Effector memory CD4-positive, alpha-beta T cell (primary cell): ENCODE measurements around the gene RPS17.

Experiments used
- DNase-seq, 3 donors: peaks; one replicate each; pipeline ENCODE4 v3.0.0-alpha.2; 2020
- H3K27ac ChIP-seq: 2 replicates; pipeline ENCODE4 v1.7.0; 2013; ENCODE audit warnings: mild to moderate bottlenecking, low read length, moderate library complexity; ENCODE audit not compliant: insufficient read depth, poor library complexity, severe bottlenecking
- H3K27me3 ChIP-seq: replicated peaks from 2 replicates; pipeline ENCODE4 v1.7.0; 2013; ENCODE audit warnings: mild to moderate bottlenecking, low read length; ENCODE audit not compliant: insufficient read depth, control insufficient read depth, poor library complexity, severe bottlenecking
- H3K36me3 ChIP-seq: 2 replicates; pipeline ENCODE4 v1.7.0; 2013; ENCODE audit warnings: mild to moderate bottlenecking, low read length, moderate library complexity; ENCODE audit not compliant: control insufficient read depth, insufficient read depth
- H3K4me1 ChIP-seq: 2 replicates; pipeline ENCODE4 v1.7.0; 2013; ENCODE audit warnings: low read length, mild to moderate bottlenecking; ENCODE audit not compliant: control insufficient read depth, insufficient read depth, poor library complexity, severe bottlenecking
- H3K4me3 ChIP-seq: 2 replicates; pipeline ENCODE4 v1.7.0; 2013; ENCODE audit warnings: low read length, low read depth, mild to moderate bottlenecking; ENCODE audit not compliant: insufficient read depth, poor library complexity, severe bottlenecking
- H3K9me3 ChIP-seq: 2 replicates; pipeline ENCODE4 v1.7.0; 2013; ENCODE audit warnings: mild to moderate bottlenecking, low read length, moderate library complexity; ENCODE audit not compliant: control insufficient read depth

Gene RPS17

GRCh38 chr15:82568986-82569385 is 28.7 kb upstream of the RPS17 start:
- H3K36me3 ChIP-seq = no peaks in the 10 kb centered on the region
- DNase-seq = no peak

GRCh38 chr15:82567661-82568060 is 27.4 kb upstream of the RPS17 start:
- H3K27ac ChIP-seq = no peak overlapping the region
- no peaks in the 10 kb centered on the region for H3K9me3 ChIP-seq
- no peak overlapping the region for H3K4me3 ChIP-seq
- no peaks in the 10 kb centered on the region for H3K36me3 ChIP-seq
- DNase-seq = no peak
- H3K27me3 ChIP-seq = no peaks in the 10 kb centered on the region
- no peaks in the 10 kb centered on the region for H3K4me1 ChIP-seq

More at GRCh38 chr15:82568986-82569385, 28.7 kb upstream of the RPS17 start:
- Histone ChIP-seq H3K27ac (no peak overlapping the region), H3K4me1 (no peaks in the 10 kb centered on the region), H3K9me3 (no peaks in the 10 kb centered on the region), H3K27me3 (no peaks in the 10 kb centered on the region), H3K4me3 (no peak overlapping the region)

- no peak overlapping the region for H3K4me3 ChIP-seq
- no peaks in the 10 kb centered on the region for H3K36me3 ChIP-seq
- no peak for DNase-seq
- no peaks in the 10 kb centered on the region for H3K9me3 ChIP-seq
- no peak overlapping the region for H3K27ac ChIP-seq
- H3K27me3 ChIP-seq = no peaks in the 10 kb centered on the region
- H3K4me1 ChIP-seq = no peaks in the 10 kb centered on the region
Measured at GRCh38 chr15:82566690-82567089, 26.4 kb upstream of the RPS17 start.

GRCh38 chr15:82558502-82558901 is 18.2 kb upstream of the RPS17 start:
- Histone ChIP-seq H3K27ac (no peak overlapping the region), H3K4me3 (no peak overlapping the region), H3K4me1 (no peaks in the 10 kb centered on the region), H3K27me3 (no peaks in the 10 kb centered on the region), H3K36me3 (no peaks in the 10 kb centered on the region), H3K9me3 (no peaks in the 10 kb centered on the region)
- DNase-seq = no peak

GRCh38 chr15:82556315-82557035 is 16.2 kb upstream of the RPS17 start:
- Histone ChIP-seq H3K27ac (no peak overlapping the region), H3K36me3 (no peaks in the 10 kb centered on the region), H3K9me3 (no peaks in the 10 kb centered on the region), H3K27me3 (no peaks in the 10 kb centered on the region), H3K4me1 (no peaks in the 10 kb centered on the region), H3K4me3 (no peak overlapping the region)
- no peak for DNase-seq

- Histone ChIP-seq H3K4me1 (no peaks in the 10 kb centered on the region), H3K27ac (no peak overlapping the region), H3K9me3 (no peaks in the 10 kb centered on the region), H3K4me3 (no peak overlapping the region), H3K27me3 (no peaks in the 10 kb centered on the region), H3K36me3 (no peaks in the 10 kb centered on the region)
- DNase-seq = no peak
Measured at GRCh38 chr15:82554849-82555248, 14.6 kb upstream of the RPS17 start.

- Histone ChIP-seq H3K4me1 (no peaks in the 10 kb centered on the region), H3K4me3 (no peak overlapping the region), H3K27ac (no peak overlapping the region), H3K9me3 (no peaks in the 10 kb centered on the region), H3K36me3 (no peaks in the 10 kb centered on the region), H3K27me3 (no peaks in the 10 kb centered on the region)
- DNase-seq = no peak
Measured at GRCh38 chr15:82554351-82554750, 14.1 kb upstream of the RPS17 start.

GRCh38 chr15:82553846-82554245 is 13.6 kb upstream of the RPS17 start:
- no peak for DNase-seq
- no peaks in the 10 kb centered on the region for H3K27me3 ChIP-seq
- no peak overlapping the region for H3K4me3 ChIP-seq
- H3K27ac ChIP-seq = no peak overlapping the region
- H3K36me3 ChIP-seq = no peaks in the 10 kb centered on the region
- no peaks in the 10 kb centered on the region for H3K4me1 ChIP-seq
- no peaks in the 10 kb centered on the region for H3K9me3 ChIP-seq

GRCh38 chr15:82552861-82553260 is 12.6 kb upstream of the RPS17 start:
- no peaks in the 10 kb centered on the region for H3K9me3 ChIP-seq
- no peak for DNase-seq
- H3K4me3 ChIP-seq = no peak overlapping the region
- H3K4me1 ChIP-seq = no peaks in the 10 kb centered on the region
- no peaks in the 10 kb centered on the region for H3K27me3 ChIP-seq
- H3K27ac ChIP-seq = no peak overlapping the region
- no peaks in the 10 kb centered on the region for H3K36me3 ChIP-seq

GRCh38 chr15:82551646-82552247 is 11.5 kb upstream of the RPS17 start:
- H3K36me3 ChIP-seq = no peaks in the 10 kb centered on the region
- no peaks in the 10 kb centered on the region for H3K4me1 ChIP-seq
- no peak overlapping the region for H3K4me3 ChIP-seq
- no peak for DNase-seq
- H3K9me3 ChIP-seq = no peaks in the 10 kb centered on the region
- no peak overlapping the region for H3K27ac ChIP-seq
- H3K27me3 ChIP-seq = no peaks in the 10 kb centered on the region
